Gastrocnemius medialis (tissue), 4 donors: ENCODE data around the gene CENPC.

ENCODE experiments used
- CTCF ChIP-seq, 5 experiments: fragments of 450-650 bp in 3 of 5; fragments of 200-600 bp in 2 of 5; sonication (generic) in 2 of 5; IDR thresholded peaks in 4 of 5; conservative IDR thresholded peaks in 1 of 5; 1 replicate in 4 of 5; 2 replicates in 1 of 5; pipeline ENCODE4 v1.5.1; 2016 to 2019; ENCODE audit warnings: antibody characterized with exemption in 5 of 5, mild to moderate bottlenecking in 3 of 5, moderate library complexity in 3 of 5
- POLR2A ChIP-seq, 2 donors: fragments of 450-650 bp; IDR thresholded peaks; one replicate each; pipeline ENCODE4 v1.6.1; 2017; ENCODE audit warnings: antibody characterized with exemption in 2 of 2, mild to moderate bottlenecking in 2 of 2, moderate library complexity in 2 of 2

DNA sequence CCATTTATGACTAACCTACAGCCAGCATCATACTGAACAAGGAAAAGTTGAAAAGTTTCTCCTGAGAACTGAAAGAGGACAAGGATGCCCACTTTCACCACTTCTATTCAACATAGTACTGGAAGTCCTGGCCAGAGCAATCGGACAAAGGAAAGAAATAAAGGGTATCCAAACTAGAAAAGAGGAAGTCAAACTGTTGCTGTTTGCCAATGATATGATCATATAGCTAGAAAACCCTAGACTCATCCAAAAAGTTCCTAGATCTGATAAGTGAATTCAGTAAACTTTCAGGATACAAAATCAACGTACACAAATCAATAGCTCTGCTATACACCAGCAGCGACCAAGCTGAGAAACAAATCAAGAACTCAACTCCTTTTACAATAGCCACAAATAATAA, 64.5 kb downstream of the CENPC start:
- TF ChIP-seq POLR2A (IDR thresholded peaks at IDR 0.05) (no peak), CTCF (IDR thresholded peaks at IDR 0.05 in 4 of 5, conservative IDR thresholded peaks at IDR 0.05 in 1 of 5) (no peak)
